GM18520 (cell line): Measurements from ENCODE around the gene GUCY2F.

Experiments
- ATAC-seq: cut with Tn5 transposase; IDR thresholded peaks from one replicate; pipeline ENCODE4 v1.9.1; 2021; ENCODE audit not compliant: unreplicated experiment

The GUCY2F gene

DNA sequence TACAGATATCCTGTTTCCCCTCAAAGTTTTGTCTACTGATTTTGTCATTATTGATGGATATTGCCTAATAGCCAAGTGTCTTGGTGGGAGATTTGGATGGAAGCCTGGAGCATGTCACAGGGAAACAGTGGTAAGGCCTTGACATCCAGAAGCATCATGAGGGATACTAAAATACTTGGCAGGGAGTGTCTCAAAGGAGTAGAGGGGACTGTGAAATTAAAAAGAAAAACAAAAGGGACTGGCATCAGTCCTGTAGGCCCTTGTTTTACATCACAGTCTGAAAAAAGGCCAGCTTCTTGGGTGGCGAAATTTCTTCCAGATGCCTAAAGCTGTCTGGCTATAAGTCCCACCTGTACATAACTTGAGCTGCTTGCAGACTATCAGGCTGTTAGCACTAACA, 83.8 kb downstream of the GUCY2F start:
- no peak for ATAC-seq

DNA sequence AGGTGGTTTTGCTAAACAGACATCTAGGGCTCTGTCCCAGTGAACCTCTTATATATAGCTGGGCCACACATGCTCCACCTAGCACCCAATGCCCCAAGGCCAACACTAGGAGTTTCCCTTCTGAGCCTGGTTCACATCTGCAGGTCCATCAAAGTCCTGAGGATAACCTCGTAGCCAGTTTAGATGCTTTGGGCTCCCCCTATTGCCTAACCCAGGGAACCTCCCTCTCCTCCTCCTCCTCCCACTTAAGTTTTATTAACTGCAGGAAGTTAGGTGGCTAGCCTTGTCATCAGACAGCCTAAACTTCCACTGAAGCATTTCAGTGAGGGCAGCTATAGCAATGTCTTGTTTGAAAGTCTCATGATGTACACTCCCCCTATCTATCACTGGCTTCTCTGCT, 88.0 kb downstream of the GUCY2F start:
- ATAC-seq, result no peak

DNA sequence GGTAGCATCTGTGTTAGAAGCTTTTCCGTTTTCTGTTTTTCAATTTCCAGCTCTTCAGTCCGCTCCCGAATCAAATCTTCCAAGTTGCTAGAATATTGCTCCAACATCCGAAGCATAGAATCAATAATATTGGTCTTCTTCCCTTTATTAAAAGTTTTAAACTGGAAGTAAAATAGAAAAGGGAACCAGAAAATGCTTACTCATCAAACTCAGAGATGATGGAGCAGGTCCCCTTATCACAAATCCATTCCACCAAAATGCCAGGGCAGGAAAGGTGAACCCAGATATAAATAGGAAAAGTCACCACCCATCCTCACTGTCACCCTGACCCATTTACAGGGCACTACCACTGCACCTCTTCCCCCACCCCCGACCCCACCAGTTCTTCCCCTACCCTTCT, 89.0 kb downstream of the GUCY2F start:
- ATAC-seq, result no peak

DNA sequence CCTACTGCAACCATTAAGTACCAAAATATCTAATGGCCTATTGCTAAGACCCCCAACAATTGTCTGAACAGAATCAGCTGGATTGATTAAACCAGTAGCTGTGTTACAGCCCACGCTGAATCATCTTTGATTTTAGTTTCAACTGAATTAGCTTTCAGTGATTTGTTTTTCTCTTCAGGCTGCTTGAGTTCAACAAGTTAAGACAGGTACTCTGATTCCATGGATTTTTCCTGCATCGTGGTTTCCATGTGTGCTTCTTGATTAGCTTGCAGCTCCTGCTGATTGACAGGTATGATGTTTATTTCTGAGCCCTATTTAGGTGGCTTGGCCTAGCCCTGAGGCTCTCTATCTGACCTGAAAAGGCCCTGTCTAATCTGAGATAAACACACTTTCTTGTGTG, 91.3 kb downstream of the GUCY2F start:
- ATAC-seq, result no peak

DNA sequence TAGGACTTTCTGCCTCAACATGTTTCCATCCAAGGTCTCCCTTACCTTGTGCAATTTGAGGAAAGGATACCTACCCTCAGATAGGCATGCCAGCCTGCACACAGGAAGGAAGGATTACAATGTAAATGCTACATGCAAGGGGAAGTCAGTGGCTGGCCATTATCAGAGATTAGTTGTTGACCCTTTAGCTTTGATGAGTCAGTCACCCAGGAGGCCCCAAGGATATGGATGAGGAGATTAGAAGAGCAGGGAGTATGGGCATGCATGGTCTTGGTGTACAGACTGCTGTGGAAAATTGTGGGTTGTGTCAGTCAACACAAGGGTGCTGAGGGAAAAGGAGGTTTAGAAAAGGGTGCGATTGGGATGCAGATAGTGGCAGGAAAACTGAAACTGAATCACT, 92.0 kb downstream of the GUCY2F start:
- no peak for ATAC-seq

DNA sequence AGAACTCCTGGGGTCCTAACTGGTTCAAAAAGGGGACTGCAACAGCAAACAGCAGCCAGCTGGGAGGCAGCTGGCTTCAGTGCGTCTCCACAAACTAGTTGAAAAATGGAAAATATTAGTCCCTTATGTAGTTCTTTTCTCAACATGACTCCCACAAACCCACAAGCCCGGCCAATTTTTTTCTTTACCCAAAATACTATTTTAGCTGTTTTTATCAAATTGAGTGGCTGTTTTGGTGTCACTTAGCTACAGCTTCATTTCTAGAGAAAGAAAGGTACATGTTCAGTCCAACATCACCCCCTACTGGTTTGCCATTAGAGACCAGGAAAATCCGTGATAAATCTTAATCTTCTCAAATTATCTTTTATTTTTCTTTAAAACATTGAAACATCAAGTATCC, 97.2 kb downstream of the GUCY2F start:
- no peak for ATAC-seq

DNA sequence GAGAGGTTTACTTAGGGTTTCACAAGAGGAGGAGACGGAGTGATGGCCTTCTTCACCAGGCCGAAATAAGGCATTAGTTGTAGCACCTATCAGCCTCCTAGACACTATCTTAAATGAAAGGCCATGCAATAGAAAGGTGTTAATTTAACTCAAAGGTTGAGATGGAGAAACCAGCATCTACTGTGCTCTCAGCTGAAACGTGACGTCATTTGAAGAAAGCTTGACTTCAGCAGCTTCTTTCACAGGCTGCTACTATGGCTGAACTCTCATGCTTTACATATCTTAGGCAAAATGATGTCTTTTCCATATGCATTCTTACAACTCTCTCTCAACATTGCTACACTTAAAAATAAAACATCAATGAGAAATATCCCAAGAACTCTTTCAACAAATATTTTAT, 99.6 kb downstream of the GUCY2F start:
- ATAC-seq, result no peak

DNA sequence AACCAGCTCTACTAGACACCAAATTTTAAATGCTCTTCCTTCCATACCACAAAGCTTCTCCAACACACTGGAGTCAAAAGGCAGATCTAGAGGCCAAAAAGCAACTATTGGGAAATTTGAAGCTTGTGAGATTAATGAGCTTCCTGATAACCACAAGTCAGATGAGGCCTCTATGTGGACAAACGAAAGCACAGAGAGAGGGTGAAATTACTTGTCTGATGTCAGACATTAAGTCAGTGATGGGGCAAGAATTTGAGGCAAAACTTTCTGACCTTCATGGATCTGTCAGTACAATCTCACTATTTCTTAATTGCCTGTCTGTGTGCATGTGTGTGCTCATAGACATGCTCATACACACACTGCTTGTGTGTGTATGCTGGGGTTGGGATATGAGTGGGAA, 103.6 kb downstream of the GUCY2F start:
- ATAC-seq, result no peak

DNA sequence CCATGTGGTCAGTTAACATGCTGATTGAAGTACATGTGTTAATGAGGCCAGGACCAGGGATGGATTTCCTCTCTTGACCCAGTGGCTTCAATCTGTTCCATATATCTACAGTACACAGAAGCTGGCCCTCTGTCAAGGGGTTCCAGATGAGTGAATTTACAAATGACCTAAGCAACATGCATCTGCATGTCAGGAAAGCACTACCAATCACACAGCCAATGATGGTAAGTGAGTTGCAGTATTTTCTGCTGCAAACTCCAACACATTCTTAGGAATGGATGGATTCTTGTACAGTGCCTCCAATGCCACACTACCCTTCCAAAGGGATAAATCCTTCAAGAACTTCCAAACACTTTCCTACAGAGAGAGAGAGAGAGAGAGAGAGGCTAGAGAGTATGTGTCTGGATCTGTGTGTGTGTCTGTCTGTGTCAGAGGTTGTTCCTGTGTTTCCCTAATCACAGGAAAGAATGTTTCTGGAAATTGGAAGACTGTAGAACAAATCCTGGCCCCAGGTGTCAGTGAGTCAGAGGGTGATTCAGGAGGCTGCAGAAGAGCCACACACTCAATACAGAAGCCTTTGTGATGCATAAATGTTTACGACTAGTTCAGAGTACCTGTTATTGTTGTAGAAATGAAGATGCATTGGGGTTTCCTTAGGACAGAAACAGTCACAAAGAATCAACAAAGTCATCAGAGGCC, 107.5 kb downstream of the GUCY2F start:
- no peak for ATAC-seq

DNA sequence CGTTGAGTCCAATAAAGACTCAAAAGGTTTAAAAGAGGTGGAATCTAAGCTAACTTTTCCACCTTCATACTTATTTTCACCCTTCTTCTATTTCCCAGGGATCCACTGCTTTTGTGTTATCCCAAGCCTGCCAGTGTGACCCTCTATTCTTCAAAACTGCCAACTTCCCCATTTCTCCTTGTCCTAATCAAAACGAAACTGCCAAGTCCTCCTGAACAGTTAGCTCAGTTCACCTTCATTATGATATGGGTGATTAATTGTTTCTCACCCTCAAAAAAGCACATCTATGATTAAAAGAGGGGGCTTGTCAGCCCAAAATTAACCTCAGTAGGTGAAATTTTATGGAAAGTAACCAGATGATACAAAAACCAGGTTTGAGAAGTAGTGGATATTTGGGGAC, 108.4 kb downstream of the GUCY2F start:
- ATAC-seq, result no peak

DNA sequence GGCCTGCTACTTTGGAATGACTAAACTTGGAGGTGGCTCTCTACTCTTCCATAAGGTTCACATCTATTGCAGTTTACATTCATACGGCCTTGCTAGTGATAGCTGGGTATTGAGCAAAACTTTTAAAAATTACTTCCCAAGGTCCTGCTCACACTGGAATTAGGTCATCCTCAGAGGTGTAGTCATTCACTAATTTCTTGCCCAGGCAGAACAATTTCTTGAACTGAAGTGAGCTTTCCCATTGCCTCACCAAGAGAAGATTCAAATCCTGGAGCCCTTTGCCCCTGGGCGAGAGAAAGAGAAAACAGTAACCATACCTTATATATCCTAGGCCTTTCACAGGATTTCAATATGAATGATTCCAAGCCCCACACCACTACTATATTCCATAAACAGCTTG, 109.2 kb downstream of the GUCY2F start:
- ATAC-seq, result no peak

DNA sequence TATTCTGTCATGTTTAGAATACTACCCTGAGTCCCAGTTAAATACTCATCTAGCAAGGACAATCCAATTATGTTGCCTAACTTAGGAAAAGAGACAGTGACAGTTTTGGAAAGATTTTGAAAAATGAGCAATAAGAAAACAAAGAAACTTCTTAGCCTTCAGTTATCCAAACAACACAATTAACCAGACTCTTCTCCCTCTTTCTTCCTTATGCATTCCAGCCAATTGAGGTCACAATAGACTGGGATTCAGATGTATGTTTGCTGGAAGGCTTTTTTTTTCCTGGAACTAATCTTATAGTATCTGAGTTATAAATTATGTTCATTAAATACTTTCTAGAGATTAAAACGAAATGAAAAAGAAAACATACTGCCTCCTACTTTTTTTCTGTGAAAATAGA, 109.6 kb downstream of the GUCY2F start:
- ATAC-seq, result no peak

DNA sequence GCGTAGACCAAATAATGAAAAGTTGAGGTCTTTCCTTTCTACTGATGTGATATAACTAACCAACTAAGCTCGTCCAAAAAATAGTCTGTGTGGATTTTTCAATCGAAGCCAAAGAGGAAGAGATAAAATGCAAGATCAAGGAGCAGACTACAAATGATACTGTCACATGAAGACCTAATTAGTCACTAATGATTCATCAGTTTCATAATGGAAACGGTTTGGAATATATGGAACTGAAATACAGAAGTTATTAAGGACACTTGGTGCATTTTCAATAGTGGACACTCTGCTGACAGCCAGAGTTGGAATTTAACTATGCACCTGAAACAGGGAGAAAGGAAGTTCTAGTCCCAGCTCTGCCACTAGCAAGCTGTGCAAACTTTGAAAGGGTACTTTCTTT, 119.8 kb downstream of the GUCY2F start:
- ATAC-seq, result no peak

DNA sequence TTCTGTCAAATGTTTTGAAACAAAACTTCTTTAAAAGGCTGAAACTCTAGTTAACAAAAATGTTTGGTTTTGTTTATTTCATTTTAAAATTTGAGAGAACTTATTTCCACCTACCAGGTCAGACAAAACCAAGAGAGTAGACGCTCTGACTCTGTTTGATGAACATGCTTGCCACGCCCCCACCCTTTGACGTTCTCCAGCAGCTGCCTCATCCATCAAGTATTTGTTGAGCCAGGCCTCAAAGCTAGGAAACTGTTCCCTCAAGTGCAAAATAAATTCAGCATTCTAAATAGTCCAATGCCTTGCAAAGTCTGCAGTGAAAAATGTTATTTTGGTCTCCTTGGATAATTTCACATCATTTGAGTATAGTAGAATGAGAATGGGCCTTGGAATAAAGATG, 121.6 kb downstream of the GUCY2F start:
- ATAC-seq, result no peak

DNA sequence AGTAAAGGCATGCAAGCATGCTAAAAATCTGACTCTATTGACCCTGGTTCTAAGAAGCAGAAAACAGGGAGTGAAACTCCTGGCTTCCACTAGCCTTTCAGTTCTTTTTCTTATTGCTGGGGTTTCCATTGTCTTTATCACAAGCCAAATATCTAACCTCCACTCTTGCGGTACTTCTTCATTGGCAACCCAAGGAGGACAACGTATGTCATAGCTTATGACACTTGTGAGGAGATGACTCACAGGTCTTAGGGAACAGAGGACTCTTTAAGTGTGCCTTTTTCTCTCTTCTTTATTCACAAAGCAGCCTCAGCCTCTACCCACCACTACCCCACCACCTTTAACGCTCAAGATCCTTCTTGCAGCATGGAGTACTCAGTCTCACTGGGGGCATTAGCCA, 124.2 kb downstream of the GUCY2F start:
- ATAC-seq, result no peak

DNA sequence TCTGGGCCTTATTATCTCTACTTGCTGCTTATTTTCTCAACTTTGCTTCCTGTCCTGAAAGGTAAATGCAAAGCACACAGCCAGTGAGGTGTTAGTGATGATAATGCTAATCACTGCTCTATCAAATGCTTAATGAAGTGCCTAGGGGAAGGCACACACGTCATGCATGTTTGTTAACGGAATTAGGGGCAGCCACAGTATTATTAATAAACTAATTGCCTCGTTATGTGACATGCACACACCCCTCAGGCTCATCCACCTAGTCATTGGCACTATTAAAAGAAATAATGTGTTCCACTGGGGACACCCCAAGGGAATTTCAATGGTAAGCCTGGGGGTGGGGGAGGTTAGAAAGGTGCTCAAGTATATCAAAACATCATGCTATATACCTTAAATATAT, 125.2 kb downstream of the GUCY2F start:
- ATAC-seq, result no peak

DNA sequence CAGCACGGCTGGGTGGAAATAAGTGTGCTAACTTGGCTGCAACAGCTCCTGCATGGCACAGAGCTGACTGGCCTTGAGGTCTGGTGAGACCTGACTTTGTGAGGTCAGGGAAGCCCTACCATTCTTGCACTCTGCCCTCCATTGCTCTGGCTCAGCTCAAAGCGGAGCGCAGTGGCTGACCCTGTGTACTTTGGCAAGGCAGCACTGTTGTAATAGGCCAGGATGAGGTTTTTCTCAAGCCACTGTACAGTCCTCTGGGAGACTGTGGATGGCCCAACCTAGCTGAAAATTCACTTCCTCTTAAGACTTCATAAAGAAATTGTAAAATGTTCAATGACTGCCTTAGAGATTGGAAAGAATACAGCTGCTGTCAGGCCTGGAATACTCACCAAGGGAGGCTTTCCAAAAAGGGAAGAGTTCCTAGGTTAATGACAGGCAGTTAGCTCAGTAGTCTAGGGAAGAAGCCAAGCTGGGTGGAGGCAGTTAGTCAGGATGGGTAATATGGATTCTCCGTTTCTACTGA, 129.8 kb downstream of the GUCY2F start:
- no peak for ATAC-seq

DNA sequence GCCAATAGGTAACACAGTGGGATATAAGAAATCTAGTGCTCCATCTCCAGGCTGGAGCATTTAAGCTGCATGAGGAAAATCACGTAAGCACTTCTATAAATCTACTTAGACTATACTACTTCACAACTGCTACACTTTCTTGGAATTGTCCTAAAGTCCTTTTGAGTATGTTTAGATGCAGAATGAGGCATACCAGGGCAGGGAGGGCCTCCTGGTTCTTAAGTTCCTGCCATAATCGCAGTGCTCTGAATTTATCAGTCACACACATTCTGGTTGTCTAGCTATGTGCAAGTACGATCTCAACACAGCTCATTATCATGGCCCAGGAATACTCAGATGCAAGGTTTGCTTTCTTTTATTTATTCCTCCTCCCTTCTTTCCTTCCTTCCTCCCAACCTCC, 130.3 kb downstream of the GUCY2F start:
- ATAC-seq, result no peak

DNA sequence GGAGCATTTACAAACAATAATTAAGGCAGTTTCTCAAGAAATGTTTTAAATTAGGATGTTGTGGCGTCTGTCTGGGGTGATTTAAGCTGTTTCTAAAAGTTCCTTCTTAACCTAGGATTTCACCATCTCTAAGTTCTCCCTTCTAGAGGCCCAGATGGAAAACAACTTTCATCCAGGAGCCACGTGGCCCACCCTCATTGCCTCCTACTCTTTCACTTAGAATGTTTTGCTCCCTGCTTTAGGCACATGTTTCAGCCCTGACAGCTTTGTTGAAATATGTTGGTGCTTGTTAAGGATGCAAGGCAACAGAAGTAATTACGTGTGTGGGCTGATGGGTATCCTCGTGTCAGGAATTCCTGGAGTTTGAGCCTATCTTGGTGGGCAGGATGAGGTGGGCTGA, 131.3 kb downstream of the GUCY2F start:
- ATAC-seq, result no peak

DNA sequence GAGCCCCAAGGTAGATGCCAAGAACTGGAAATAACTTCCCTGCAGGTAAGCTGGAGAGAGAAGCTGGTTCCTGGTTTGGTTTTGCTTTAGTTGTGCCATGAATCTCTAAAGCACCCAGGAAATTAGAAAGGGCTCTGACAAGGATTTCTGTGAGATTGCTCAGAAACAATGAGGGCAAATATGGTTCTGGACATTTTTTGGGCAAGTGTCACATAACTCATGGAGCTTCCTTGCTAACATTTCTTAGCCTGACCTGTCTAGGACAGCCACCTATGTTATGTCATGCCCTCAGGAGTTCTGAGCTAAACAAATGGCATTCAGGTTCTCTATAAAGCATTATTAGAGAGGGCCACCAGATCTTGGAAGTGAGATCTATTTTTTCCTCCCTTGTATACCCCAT, 131.8 kb downstream of the GUCY2F start:
- no peak for ATAC-seq

DNA sequence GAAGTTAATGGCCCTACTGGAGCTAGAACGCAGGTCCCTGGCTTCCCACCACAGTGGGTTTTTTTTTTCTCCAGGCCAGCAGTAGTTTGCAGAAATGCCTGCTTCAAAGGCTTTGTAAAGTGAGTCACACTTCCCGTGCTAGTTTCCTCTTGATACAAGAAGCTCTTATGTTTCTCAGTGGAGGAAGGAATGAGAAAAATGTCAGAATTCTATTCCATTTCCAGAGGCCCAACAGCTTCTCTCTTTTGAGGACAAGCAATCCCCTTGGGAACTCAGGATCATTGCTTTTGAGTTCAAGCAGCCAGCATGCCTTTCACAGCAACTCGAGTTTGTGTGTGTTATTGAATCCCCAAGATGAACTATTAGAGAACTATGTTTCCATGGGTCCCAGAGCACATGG, 134.3 kb downstream of the GUCY2F start:
- no peak for ATAC-seq

DNA sequence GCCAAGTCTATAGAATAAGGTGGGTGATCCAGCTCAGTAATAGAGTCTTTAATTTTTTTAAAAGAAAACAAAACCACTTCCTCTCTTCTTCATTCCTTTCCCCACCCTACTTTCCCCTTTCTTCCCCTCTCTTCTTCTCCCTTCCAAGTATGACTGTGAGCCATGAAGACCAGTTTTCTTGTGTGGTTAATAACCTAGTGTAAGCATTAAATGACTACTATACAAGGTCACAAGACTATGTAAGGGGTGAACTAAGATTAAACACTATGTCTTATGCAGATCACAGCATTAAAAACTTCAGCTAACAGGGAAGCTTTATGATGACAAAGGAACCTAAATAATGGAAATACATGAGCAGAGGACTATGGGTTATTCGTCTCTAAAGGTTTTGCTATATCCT, 135.4 kb downstream of the GUCY2F start:
- no peak for ATAC-seq

DNA sequence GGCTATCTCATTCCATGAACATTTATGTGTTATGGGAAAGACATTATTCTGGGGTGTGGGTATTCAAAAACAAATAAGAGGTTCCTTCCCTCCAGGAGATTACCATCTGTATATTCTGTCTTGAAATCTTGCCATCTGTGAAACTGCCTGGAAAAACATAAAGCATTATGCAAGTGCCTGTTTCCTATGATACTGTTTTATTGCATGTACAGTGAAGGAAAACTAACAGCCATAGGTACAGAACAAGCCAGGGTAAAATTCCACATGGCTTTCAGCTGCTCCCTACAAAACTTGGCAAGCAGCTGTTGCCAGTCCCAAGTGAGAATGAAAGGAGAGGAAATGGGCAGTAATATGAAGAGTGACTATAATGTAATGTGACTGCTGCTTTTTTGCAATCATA, 136.0 kb downstream of the GUCY2F start:
- no peak for ATAC-seq
